ENCODE measurements around the gene SOX1. TPM values are rescaled to one million over a fixed set of nuclear protein-coding genes. Genes with fewer than 3 reads are reported as not detected.

The SOX1 gene
- polyA plus RNA-seq, 1 of the 3 experiments (the other 2 are of a cell fraction) = not detected

- H4K20me1 ChIP-seq (ENCODE audit: insufficient read depth) = no peaks in the 10 kb centered on the region
- no peak overlapping the region for H3K9ac ChIP-seq
- peaks cover 96% of the 10 kb centered on the region for H3K27me3 ChIP-seq (ENCODE audit: insufficient read depth)
- H3K9me3 ChIP-seq = no peaks in the 10 kb centered on the region
- 22% methylated on average over 14 of the region's 14 CpGs for WGBS (ENCODE audit: low lambda C conversion rate)
- H3K4me2 ChIP-seq = no peak overlapping the region
- H3K79me2 ChIP-seq (ENCODE audit: insufficient read depth) = no peaks in the 10 kb centered on the region
- H3K9me2 ChIP-seq = no peaks in the 10 kb centered on the region
- no peaks in the 10 kb centered on the region for H3K4me1 ChIP-seq (ENCODE audit: control insufficient read depth in 1 of 2, insufficient read depth in 2 of 2, low read depth in 1 of 2, low read length in 1 of 2)
- no peaks in the 10 kb centered on the region for H3F3A ChIP-seq (replicated peaks; ENCODE audit: insufficient read depth)
- no peak overlapping the region for H3K27ac ChIP-seq (ENCODE audit: low read depth in 2 of 2, low read length in 1 of 2)
- no peak overlapping the region for H3K4me3 ChIP-seq (ENCODE audit: low read depth in 2 of 2, low read length in 1 of 2)
- TF ChIP-seq RAD21 (IDR thresholded peaks at IDR 0.05; ENCODE audit: low read length) = no peak
- no peak for TF ChIP-seq MXI1 (IDR thresholded peaks at IDR 0.05; ENCODE audit: low read depth, low read length)
- TF ChIP-seq IRF3 (IDR thresholded peaks at IDR 0.05; ENCODE audit: low read depth, low read length) = no peak
- TF ChIP-seq, protein P1, sequence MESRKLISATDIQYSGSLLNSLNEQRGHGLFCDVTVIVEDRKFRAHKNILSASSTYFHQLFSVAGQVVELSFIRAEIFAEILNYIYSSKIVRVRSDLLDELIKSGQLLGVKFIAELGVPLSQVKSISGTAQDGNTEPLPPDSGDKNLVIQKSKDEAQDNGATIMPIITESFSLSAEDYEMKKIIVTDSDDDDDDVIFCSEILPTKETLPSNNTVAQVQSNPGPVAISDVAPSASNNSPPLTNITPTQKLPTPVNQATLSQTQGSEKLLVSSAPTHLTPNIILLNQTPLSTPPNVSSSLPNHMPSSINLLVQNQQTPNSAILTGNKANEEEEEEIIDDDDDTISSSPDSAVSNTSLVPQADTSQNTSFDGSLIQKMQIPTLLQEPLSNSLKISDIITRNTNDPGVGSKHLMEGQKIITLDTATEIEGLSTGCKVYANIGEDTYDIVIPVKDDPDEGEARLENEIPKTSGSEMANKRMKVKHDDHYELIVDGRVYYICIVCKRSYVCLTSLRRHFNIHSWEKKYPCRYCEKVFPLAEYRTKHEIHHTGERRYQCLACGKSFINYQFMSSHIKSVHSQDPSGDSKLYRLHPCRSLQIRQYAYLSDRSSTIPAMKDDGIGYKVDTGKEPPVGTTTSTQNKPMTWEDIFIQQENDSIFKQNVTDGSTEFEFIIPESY (IDR thresholded peaks at IDR 0.05; ENCODE audit: borderline replicate concordance, low read depth) = no peak
- no peak for TF ChIP-seq TEAD4 (IDR thresholded peaks at IDR 0.05; ENCODE audit: borderline replicate concordance, insufficient read depth)
- TF ChIP-seq, protein P2, sequence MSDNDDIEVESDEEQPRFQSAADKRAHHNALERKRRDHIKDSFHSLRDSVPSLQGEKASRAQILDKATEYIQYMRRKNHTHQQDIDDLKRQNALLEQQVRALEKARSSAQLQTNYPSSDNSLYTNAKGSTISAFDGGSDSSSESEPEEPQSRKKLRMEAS (IDR thresholded peaks at IDR 0.05; ENCODE audit: low read depth) = no peak
- TF ChIP-seq, protein P3, sequence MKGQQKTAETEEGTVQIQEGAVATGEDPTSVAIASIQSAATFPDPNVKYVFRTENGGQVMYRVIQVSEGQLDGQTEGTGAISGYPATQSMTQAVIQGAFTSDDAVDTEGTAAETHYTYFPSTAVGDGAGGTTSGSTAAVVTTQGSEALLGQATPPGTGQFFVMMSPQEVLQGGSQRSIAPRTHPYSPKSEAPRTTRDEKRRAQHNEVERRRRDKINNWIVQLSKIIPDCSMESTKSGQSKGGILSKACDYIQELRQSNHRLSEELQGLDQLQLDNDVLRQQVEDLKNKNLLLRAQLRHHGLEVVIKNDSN (IDR thresholded peaks at IDR 0.05; ENCODE audit: borderline replicate concordance, low read depth) = no peak
- no peak for TF ChIP-seq RFX5 (IDR thresholded peaks at IDR 0.05; ENCODE audit: low read length)
- no peak for TF ChIP-seq ELF1 (IDR thresholded peaks at IDR 0.05)
- TF ChIP-seq, protein P4, sequence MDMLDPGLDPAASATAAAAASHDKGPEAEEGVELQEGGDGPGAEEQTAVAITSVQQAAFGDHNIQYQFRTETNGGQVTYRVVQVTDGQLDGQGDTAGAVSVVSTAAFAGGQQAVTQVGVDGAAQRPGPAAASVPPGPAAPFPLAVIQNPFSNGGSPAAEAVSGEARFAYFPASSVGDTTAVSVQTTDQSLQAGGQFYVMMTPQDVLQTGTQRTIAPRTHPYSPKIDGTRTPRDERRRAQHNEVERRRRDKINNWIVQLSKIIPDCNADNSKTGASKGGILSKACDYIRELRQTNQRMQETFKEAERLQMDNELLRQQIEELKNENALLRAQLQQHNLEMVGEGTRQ (IDR thresholded peaks at IDR 0.05; ENCODE audit: borderline replicate concordance, low read depth, low read length) = no peak
- TF ChIP-seq SMC3 (IDR thresholded peaks at IDR 0.05; ENCODE audit: low read depth, low read length) = no peak
- no peak overlapping the region for H2AFZ ChIP-seq (ENCODE audit: low read depth)
- ChIA-PET POLR2A (no interaction called here), CTCF (interaction anchor here (0.7 kb wide), 1 partner anchor 409 kb away, joined by 3 read pairs; no protein-coding TSS in a partner anchor)
- DNase-seq = no peak
- H3K36me3 ChIP-seq (replicated peaks in 1 of 2; ENCODE audit: control insufficient read depth in 1 of 2, insufficient read depth in 2 of 2, low read length in 1 of 2) = no peaks in the 10 kb centered on the region
Observed at GRCh38 chr13:112060282-112060830, 6.6 kb upstream of the SOX1 start.
